Uterus (tissue), 4 donors: Measurements from ENCODE around the gene NKX1-2. TPM values are rescaled to one million over a fixed set of nuclear protein-coding genes. Genes with fewer than 3 reads are reported as not detected.

ENCODE experiments used
- DNase-seq, 2 donors: peaks; one replicate each; pipeline ENCODE4 v3.0.0-alpha.2; 2019 to 2020
- H3K27ac ChIP-seq, 2 donors: fragments of 200-600 bp; sonication (generic); 1 replicate in 1 of 2; 2 replicates in 1 of 2; pipeline ENCODE4 v1.5.1; 2016 to 2018
- H3K27me3 ChIP-seq, 2 donors: fragments of 200-600 bp; sonication (generic); one replicate each; pipeline ENCODE4 v1.5.1; 2018 to 2019; ENCODE audit warnings: control low read depth in 1 of 2
- H3K36me3 ChIP-seq, 2 donors: fragments of 200-600 bp; sonication (generic); one replicate each; pipeline ENCODE4 v1.5.1; 2019; ENCODE audit warnings: control low read depth in 1 of 2
- H3K4me1 ChIP-seq, 2 donors: fragments of 200-600 bp; sonication (generic); one replicate each; pipeline ENCODE4 v1.5.1; 2018 to 2019; ENCODE audit warnings: control low read depth in 1 of 2
- H3K4me3 ChIP-seq, 2 donors: fragments of 200-600 bp; sonication (generic); 1 replicate in 1 of 2; 2 replicates in 1 of 2; pipeline ENCODE4 v1.5.1; 2018 to 2019; ENCODE audit warnings: mild to moderate bottlenecking in 1 of 2
- H3K9me3 ChIP-seq, 2 donors: fragments of 200-600 bp; sonication (generic); one replicate each; pipeline ENCODE4 v1.5.1; 2019; ENCODE audit warnings: control low read depth in 1 of 2
- POLR2A ChIP-seq, 2 donors: fragments of 450-650 bp; IDR thresholded peaks; one replicate each; pipeline ENCODE4 v1.6.1; 2016; ENCODE audit warnings: antibody characterized with exemption in 2 of 2, mild to moderate bottlenecking in 1 of 2, moderate library complexity in 1 of 2
- intact Hi-C: fragments of 100-400 bp; cut with DNase I; formaldehyde crosslinking; loops from one replicate; pipeline ENCODE4 v1.15.1; 2023; ENCODE audit warnings: low total_unique reads
- total RNA-seq, 4 donors: library from RNA; depleted of rRNA in 3 of 4; stranded (reverse); fragments of >200 nt in 3 of 4; gene quantifications; one replicate each; pipeline versions ENCODE4 v1.1.0 to v1.2.4, GENCODE V29; 2014 to 2023
- TF ChIP-seq, protein P1 (sequence below), 4 experiments: fragments of 200-600 bp in 2 of 4; fragments of 450-650 bp in 2 of 4; sonication (generic) in 2 of 4; IDR thresholded peaks; one replicate each; pipeline ENCODE4 v1.5.1; 2016 to 2019; ENCODE audit warnings: antibody characterized with exemption in 4 of 4, mild to moderate bottlenecking in 2 of 4, moderate library complexity in 1 of 4
- donor health status: DM: yes; HTN: yes; CAD: no.

Gene NKX1-2
- not detected for total RNA-seq

DNA sequence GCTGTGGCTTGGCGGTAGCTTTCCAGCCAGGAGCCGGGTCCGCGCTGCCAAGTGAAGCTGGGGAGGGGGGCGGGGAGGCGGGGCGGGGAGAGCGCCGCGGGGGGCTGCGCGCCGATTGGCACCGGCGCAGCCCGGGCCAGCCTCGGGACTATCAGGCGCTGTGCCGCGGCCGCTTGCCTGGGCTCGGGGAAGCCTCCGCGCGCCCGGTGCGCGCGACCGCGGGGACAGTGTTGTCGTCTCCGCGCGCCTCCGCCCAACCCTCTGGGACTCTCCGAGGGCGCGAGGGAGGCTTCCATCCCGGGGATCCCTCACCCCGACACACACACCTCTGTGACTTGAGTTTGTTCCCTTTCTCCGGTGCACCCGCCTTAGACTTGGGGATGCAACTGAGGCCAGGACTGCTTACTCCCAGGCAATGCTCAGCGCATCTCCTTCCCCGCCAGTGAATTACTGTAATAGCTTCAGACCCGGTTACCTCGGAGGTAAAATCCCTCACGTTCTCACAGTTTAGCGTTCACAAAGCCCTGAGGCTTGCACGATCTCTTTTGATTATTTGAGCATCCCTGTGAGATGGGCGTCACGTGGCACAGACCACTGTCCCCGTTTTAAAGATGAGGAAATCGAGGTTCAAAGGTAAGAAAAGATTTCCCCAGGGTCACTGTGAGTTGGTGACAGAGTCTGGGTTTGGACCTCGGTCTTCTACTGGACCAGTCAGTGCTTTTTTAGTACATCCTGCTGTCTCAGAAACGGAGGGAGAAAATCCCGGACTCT is at the start of gene NKX1-2:
Gene NKX1-2, minus strand, starts transcription at position 24 of the 771 bp plus-strand sequence. CDS start 92 bp downstream, outside the sequence.
- DNase-seq: no peak
- H3K27me3 ChIP-seq: peaks cover 4 to 36% of the 10 kb centered on the region in 2 donors
- intact Hi-C loops: no loop called here
- H3K9me3 ChIP-seq: no peaks in the 10 kb centered on the region
- peaks cover 0 to 18% of the 10 kb centered on the region in 2 donors for H3K4me1 ChIP-seq
- no peak within 1 kb of the TSS for H3K4me3 ChIP-seq
- no peaks in the 10 kb centered on the region for H3K36me3 ChIP-seq
- no peak within 1 kb of the TSS for H3K27ac ChIP-seq
- no peak for TF ChIP-seq POLR2A (IDR thresholded peaks at IDR 0.05)
- TF ChIP-seq, protein P1, sequence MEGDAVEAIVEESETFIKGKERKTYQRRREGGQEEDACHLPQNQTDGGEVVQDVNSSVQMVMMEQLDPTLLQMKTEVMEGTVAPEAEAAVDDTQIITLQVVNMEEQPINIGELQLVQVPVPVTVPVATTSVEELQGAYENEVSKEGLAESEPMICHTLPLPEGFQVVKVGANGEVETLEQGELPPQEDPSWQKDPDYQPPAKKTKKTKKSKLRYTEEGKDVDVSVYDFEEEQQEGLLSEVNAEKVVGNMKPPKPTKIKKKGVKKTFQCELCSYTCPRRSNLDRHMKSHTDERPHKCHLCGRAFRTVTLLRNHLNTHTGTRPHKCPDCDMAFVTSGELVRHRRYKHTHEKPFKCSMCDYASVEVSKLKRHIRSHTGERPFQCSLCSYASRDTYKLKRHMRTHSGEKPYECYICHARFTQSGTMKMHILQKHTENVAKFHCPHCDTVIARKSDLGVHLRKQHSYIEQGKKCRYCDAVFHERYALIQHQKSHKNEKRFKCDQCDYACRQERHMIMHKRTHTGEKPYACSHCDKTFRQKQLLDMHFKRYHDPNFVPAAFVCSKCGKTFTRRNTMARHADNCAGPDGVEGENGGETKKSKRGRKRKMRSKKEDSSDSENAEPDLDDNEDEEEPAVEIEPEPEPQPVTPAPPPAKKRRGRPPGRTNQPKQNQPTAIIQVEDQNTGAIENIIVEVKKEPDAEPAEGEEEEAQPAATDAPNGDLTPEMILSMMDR (IDR thresholded peaks at IDR 0.05): no peak

DNA sequence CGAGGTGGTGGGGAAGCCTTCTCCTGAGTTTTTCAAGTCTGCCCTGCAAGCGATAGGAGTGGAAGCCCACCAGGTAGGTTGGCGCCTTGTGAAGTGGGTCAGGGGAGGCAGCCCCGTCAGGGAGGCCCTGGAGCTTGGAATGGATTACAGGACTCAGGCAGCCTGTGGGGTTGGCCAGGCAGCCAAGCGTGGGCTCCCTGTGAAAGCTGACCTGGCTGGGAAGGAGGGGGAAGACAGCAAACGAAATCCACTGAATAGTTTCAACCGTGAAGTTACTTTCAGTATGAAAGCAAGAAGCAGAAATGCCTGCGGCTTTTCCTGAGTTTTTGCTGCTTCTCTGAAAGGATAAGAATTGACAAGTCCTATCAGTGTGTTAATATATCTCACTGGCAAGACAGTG is 48.2 kb upstream of the NKX1-2 start:
- Histone ChIP-seq H3K4me3 (no peak overlapping the region), H3K27me3 (no peaks in the 10 kb centered on the region), H3K36me3 (no peaks in the 10 kb centered on the region), H3K9me3 (no peaks in the 10 kb centered on the region), H3K4me1 (no peaks in the 10 kb centered on the region), H3K27ac (no peak overlapping the region)
- TF ChIP-seq, protein P1 (IDR thresholded peaks at IDR 0.05): no peak
- DNase-seq: no peak
- intact Hi-C loops: no loop called here

DNA sequence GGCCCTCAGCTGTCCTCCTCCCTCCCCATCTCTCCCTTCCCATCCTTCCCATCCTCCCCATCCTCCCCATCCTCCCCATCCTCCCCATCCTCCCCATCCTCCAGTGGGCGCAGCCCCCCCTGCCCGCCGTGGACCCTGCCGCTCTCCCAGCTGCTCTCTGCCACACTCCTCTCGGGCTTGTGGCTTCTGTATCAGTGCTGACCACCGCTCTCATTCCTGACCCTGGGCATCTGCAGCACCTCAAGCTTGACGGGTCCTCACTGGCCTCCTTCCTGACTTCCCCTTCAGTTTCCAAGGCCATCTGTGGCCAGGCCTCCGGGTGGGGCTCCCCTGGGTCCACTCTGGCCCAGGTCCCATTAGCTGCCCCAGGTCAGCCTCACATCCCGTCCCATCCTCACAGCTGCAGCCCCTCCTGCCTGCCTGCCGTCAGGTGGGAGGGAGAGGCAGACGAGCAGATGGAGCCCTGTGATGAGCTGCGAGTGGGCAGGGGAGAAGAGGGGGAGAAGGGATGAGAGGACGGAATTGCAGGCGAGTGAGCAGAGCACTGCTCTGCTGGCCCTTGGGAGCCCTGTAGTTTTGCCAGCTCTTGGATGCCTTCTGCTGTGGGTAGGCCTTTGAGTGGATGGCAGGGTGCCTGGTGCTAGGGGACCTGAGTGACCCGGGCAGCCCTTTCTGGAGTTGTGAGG is 47.5 kb upstream of the NKX1-2 start:
- Histone ChIP-seq H3K36me3 (no peaks in the 10 kb centered on the region), H3K9me3 (no peaks in the 10 kb centered on the region), H3K4me3 (no peak overlapping the region), H3K27me3 (no peaks in the 10 kb centered on the region), H3K27ac (no peak overlapping the region), H3K4me1 (no peaks in the 10 kb centered on the region)
- TF ChIP-seq POLR2A (IDR thresholded peaks at IDR 0.05): no peak
- TF ChIP-seq, protein P1 (IDR thresholded peaks at IDR 0.05): no peak
- intact Hi-C loops: no loop called here
- DNase-seq: no peak

DNA sequence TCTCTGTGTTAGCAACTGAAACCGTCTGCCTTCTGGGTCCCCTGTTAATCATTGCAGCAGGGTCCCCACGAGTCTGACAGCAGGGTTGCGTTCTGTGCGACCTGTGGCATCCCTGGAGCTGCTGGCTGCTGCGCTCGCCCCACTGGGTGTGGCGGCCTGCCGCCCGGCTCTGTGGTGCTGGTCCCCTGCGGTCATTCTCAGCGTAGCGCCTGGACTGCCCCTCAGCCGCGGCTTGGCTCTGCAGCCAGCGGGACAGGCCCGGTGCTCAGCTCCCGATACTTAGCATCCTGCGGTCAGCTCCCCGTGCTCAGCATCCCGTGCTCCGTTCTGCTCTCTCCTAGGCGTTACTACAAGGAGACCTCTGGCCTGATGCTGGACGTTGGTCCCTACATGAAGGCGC is 46.8 kb upstream of the NKX1-2 start:
- no peak for DNase-seq

More for the DNA sequence above, 46.8 kb upstream of the NKX1-2 start:
- H3K4me1 ChIP-seq: no peaks in the 10 kb centered on the region
- intact Hi-C loops: no loop called here
- H3K27me3 ChIP-seq: no peaks in the 10 kb centered on the region
- H3K4me3 ChIP-seq: no peak overlapping the region
- TF ChIP-seq, protein P1 (IDR thresholded peaks at IDR 0.05): no peak
- no peak for TF ChIP-seq POLR2A (IDR thresholded peaks at IDR 0.05)
- H3K27ac ChIP-seq: no peak overlapping the region
- H3K36me3 ChIP-seq: no peaks in the 10 kb centered on the region
- H3K9me3 ChIP-seq: no peaks in the 10 kb centered on the region
